SH-SY5Y (cell line): Measurements from ENCODE around the gene P2RY14.
A peak's percentile ranks its signal among the peaks of the same experiment; 100 is the strongest.

Source experiments
- GATA2 ChIP-seq: IDR thresholded peaks from 2 replicates; pipeline ENCODE4 v1.6.1; 2011; ENCODE audit warnings: mild to moderate bottlenecking, low read depth, low read length
- GATA3 ChIP-seq: IDR thresholded peaks from 2 replicates; pipeline ENCODE4 v1.6.1; 2011; ENCODE audit warnings: low read depth, mild to moderate bottlenecking, low read length, moderate library complexity

P2RY14 gene

DNA sequence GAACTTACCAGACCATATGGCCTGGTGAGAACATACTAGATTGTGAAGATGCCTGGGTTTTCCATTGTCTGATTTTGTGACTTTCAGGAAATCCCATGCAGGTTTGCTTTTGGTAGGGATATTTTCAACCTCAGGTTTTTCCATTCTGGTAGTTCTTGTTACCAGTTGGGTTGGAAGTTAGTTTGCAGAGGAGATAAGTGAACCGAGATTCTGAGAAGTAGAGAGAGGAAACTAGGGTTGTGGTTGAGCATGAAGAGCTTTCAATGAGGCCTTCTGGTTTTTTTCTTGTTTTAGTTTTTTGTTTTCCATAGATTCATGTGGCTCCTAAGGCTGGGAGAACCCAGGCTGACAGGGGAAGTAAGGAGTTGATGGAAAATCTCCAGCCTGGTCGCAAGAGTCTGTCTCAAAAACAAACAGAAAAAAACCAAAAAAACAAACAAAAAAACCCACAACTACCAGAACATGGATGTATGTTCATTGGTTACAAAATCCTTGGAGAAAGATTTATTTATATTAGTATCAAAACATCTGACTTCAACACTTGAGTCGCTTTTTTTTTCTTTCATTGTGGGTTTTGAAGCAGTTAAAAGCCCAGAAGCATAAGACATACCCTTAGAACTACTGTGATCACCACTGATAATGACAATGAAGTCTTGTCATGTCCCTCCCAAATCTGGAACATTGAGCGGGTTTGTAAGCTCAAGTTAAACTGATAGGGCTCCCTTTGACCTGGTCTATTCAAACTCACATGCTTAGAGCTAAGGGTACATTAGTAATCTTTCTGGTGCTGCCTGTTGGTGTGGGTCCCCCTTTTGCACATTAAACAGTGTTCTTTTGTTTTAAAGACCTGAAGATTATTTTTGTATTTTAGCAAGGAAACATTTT, 78.5 kb downstream of the P2RY14 start:
- TF ChIP-seq GATA3: no peak
- TF ChIP-seq GATA2: no peak

DNA sequence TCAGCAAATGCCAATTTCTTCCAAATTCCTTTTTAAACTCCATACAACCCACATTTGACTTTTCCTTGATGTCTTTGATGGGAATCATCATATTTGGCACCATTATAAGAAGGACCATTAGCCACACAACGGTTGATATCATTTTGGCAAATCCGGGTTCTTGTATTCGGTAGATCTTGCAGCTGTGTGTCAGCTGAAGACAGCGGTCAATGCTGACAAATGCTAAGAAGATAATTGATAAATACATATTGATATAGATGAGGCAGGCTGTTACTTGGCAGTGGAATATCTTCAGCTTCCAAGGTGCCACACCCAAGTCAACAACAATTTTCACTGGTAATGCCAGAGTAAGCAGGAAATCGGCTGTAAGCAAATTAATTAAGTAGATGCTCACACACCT, 79.5 kb downstream of the P2RY14 start:
- TF ChIP-seq GATA2 (no peak), GATA3 (no peak)

GRCh38 chr3:151197981-151198767, 80.2 kb downstream of the P2RY14 start:
- TF ChIP-seq GATA3: no peak
- no peak for TF ChIP-seq GATA2

DNA sequence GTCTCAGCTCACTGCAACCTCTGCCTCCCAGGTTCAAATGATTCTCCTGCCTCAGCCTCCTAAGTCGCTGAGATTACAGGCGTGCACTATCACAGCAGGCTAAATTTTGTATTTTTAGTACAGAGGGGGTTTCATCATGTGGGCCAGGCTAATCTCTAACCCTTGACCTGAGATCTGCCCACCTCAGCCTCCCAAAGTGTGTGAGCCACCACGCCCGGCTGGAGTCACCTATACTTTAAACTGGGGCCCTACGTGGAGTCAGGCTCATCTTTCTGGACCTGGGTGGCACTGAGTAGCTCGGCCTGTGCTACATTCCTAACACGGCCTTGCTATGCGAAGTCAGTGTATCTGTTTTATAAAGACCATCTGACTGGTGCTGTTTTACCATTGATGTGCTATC, 81.1 kb downstream of the P2RY14 start:
- no peak for TF ChIP-seq GATA3
- TF ChIP-seq GATA2: no peak

DNA sequence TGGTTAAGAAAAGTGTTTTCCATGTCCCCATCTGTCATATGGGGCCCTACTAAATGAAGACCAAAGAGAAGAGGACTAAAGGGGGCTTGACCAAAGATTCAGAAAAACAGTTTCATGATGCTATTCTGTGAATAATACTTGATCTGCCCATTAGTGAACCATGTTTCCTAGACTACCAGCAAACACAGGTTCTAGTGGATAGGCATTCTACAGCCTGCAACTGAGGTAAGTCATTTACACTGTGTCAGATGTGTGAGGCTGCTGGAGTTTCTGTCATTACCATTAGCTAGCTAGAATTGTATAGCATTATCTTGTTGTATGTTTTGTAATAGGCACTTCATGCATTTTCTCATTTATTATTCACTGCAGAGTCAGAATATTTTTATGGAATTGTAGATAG, 81.9 kb downstream of the P2RY14 start:
- TF ChIP-seq GATA3 (no peak), GATA2 (no peak)

DNA sequence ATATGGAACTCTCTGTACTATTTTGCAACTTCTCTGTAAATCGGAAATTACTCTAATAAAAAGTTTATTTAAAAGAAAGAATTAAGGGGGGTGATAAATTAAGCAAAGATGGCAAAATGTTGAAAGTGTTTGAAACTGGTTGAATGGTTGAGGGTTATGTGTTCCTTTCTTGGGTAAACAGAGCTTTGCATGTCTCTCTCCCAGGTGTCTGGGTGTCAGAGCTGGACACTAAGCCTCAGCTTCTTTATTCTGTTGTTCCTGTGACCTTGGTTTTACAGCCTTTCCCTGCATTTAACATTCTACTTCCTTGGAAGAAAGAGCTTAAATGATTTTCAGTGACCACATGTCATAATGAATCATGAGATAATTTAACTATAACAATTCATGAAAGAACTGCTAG, 82.5 kb downstream of the P2RY14 start:
- TF ChIP-seq GATA3 (no peak), GATA2 (no peak)

- TF ChIP-seq GATA3 (no peak), GATA2 (no peak)
Measured at GRCh38 chr3:151192545-151192944, 85.8 kb downstream of the P2RY14 start.

GRCh38 chr3:151191095-151191494, 87.2 kb downstream of the P2RY14 start:
- no peak for TF ChIP-seq GATA3
- TF ChIP-seq GATA2: no peak

DNA sequence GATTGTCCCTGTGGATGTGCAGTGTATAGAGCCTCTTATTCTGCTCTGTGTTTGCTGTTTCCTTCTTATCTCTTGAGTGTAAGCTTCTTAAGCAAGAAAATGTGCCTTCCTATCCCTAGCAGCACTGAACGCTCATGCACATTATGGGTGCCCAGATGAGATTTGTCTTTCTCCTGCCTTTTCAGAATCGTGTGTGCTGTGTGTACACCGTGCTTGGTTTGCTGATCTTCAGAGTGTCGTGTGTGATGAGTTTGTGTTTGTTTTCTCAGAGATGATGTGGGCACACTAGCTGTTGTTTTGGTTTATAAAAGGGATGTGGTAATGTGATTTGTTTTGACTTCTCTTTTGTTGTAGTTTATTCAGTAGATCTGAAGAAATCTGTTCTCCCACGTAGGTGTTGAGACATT, 95.1 kb downstream of the P2RY14 start:
- TF ChIP-seq GATA2 (no peak), GATA3 (no peak)

DNA sequence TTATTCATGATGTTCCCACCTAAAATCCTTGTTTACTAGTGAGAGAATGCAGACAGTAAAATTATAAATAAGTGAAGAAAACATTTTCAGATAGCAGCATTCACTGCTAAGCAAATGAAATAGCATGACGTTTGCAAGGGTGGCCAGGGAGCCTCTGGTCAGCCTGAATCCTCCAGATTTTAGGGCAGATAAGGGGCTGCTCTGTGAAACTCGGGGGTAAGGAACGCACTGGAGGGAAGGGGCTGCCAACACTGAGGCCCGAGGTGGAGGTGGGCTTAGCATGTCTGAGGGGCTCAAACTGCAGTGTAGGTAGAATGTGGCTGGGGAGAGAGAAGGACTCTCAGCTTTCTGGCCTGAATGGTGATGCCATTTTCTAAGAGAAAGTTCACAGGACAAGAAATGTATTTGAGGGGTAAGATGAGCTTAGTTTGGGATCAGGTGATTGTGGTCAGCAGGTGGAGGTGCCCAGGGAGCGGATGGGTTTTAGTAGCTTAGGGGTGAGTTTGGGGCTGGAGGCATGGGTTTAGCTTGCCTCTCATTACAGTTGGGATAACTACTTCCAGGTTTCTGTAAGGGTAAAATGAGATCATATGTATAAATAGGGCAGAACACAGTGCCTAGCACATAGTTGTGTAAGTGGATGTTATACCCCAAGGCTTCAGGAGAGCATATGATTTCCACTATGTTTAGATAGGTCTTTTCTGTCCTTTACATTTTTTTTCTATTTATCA, 95.8 kb downstream of the P2RY14 start:
- TF ChIP-seq GATA3 (peak; percentile 41; the same call in 1 of the 2 replicates), GATA2 (peak; percentile 81)

DNA sequence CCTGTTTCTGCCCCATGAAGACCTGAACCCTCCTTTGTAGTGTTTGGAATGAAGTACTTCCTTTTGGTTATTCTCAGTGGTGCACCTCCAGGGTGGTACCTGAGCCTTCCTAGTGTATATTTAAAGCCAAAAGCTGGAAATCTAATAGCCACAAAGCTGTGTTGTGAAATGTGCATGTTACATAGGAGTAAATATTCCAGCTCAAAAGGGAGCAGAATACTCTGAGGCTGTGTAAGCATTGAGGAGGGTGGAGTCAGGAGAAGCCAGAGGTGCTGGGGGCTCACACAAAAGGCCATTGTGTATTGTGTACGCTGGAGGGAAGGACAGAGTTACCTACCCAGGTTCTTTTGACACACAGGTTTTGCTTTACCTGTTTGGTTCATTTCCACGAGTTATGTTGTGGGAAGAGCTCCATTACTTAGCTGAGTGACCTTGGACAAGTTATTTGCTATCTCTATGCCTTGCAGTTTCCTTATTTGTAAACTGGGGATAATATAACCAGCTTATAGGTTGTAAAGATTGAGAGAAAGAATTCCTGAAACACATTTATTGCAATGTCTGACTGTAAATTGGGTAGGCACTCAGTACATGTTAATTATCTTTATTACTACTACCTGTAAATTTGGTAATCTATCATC, 100.0 kb downstream of the P2RY14 start:
- TF ChIP-seq GATA3 (no peak), GATA2 (no peak)

- TF ChIP-seq GATA3 (no peak), GATA2 (no peak)
Measured at GRCh38 chr3:151175952-151176351, 102.4 kb downstream of the P2RY14 start.

DNA sequence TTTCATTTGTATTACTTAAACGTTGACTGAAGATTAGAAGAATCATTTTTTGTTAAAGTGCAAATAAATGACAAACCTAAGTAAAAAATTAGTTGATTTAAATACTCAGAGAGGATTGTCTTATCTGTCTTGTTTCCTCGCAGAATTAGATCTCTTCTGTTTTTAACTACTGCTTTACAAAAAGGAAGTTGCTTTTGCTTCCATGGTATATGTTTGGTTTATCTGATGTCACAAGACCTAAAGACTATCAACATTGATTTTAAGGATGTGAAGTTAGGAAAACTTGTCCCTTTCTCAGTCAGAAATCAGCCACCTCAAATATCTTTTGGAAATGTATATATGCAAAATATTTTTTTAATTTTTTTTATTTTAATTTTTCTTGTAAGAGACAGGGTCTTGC, 104.0 kb downstream of the P2RY14 start:
- TF ChIP-seq GATA3 (no peak), GATA2 (no peak)
